SU-DHL-6 (cell line): ENCODE measurements around the gene PLA2G5.
"Not testable (repeated sequence)": the region's sequence is repeated elsewhere in the genome, so short reads cannot be mapped to it uniquely, and the experiment has no call there.

Source experiments
- H2AFZ ChIP-seq: fragments of 200-600 bp; sonication (generic); 2 replicates; pipeline ENCODE4 v1.6.1; 2014; ENCODE audit warnings: low read depth, mild to moderate bottlenecking, moderate library complexity, mixed read lengths, antibody characterized with exemption, low read length; ENCODE audit not compliant: severe bottlenecking
- H3F3A ChIP-seq: fragments of 200-600 bp; shearing (Covaris generic); 2 replicates; pipeline ENCODE4 v1.6.0; 2016; ENCODE audit warnings: antibody characterized with exemption, mild to moderate bottlenecking; ENCODE audit not compliant: insufficient read depth
- H3K27ac ChIP-seq: fragments of 200-600 bp; sonication (generic); 2 replicates; pipeline ENCODE4 v1.5.1; 2016; ENCODE audit warnings: low read depth, mild to moderate bottlenecking, low read length, moderate library complexity, mixed read lengths
- H3K27me3 ChIP-seq: fragments of 200-600 bp; sonication (generic), shearing (Covaris generic); 2 replicates; pipeline ENCODE4 v1.6.0; 2014; ENCODE audit warnings: mild to moderate bottlenecking, low read length
- H3K36me3 ChIP-seq: fragments of 200-600 bp; sonication (generic); 2 replicates; pipeline ENCODE4 v1.6.1; 2014; ENCODE audit warnings: mild to moderate bottlenecking, low read length, mixed read lengths
- H3K4me2 ChIP-seq: fragments of 300-600, 200-600 bp; shearing (Covaris generic), sonication (generic); 2 replicates; pipeline ENCODE4 v1.6.0; 2014; ENCODE audit warnings: low read length, low read depth, mild to moderate bottlenecking; ENCODE audit not compliant: poor library complexity, severe bottlenecking
- H3K4me3 ChIP-seq: fragments of 200-600 bp; sonication (generic); 2 replicates; pipeline ENCODE4 v1.5.1; 2014; ENCODE audit warnings: antibody characterized with exemption, low read length, mild to moderate bottlenecking, mixed read lengths; ENCODE audit not compliant: insufficient read depth, poor library complexity, severe bottlenecking
- H3K79me2 ChIP-seq: fragments of 200-600 bp; sonication (generic); 2 replicates; pipeline ENCODE4 v1.6.1; 2014; ENCODE audit warnings: mild to moderate bottlenecking, low read length, moderate library complexity; ENCODE audit not compliant: insufficient read depth
- H3K9ac ChIP-seq: fragments of 200-600 bp; sonication (generic); 2 replicates; pipeline ENCODE4 v1.7.0; 2014; ENCODE audit warnings: mild to moderate bottlenecking, low read length
- H3K9me2 ChIP-seq: fragments of 200-600 bp; sonication (generic); replicated peaks from 2 replicates; pipeline ENCODE4 v1.6.1; 2014; ENCODE audit warnings: low read length; ENCODE audit not compliant: insufficient read depth
- H3K9me3 ChIP-seq: fragments of 200-600 bp; sonication (generic); 2 replicates; pipeline ENCODE4 v1.6.1; 2014; ENCODE audit warnings: low read length, mixed read lengths; ENCODE audit not compliant: insufficient read depth
- H4K20me1 ChIP-seq: fragments of 200-600 bp; sonication (generic); 2 replicates; pipeline ENCODE4 v1.6.1; 2014; ENCODE audit warnings: low read depth, mild to moderate bottlenecking, antibody characterized with exemption, low read length, moderate library complexity, mixed read lengths
- CTCF ChIP-seq: fragments of 200-600 bp; sonication (generic); IDR thresholded peaks from one replicate; pipeline ENCODE4 v1.5.1; 2017; ENCODE audit warnings: antibody characterized with exemption, mild to moderate bottlenecking, low read length, moderate library complexity; ENCODE audit not compliant: insufficient read depth, poor library complexity, severe bottlenecking
- EZH2phosphoT487 ChIP-seq: fragments of 200-600 bp; sonication (generic), shearing (Covaris generic); conservative IDR thresholded peaks from 2 replicates; pipeline ENCODE4 v1.6.1; 2018; ENCODE audit warnings: mild to moderate bottlenecking, antibody characterized with exemption, low read length, moderate library complexity, mixed read lengths

Gene PLA2G5

GRCh38 chr1:20059847-20060246 lies 10.1 kb upstream of the PLA2G5 start:
- H4K20me1 ChIP-seq = no peaks in the 10 kb centered on the region
- H3K36me3 ChIP-seq = no peaks in the 10 kb centered on the region
- H3K9me2 ChIP-seq = no peaks in the 10 kb centered on the region
- no peaks in the 10 kb centered on the region for H3K27me3 ChIP-seq
- H3F3A ChIP-seq = no peaks in the 10 kb centered on the region
- H3K27ac ChIP-seq = no peak overlapping the region
- H3K9ac ChIP-seq = no peak overlapping the region
- no peaks in the 10 kb centered on the region for H3K79me2 ChIP-seq
- no peaks in the 10 kb centered on the region for H3K9me3 ChIP-seq
- no peak overlapping the region for H3K4me3 ChIP-seq
- TF ChIP-seq EZH2phosphoT487 = no peak
- TF ChIP-seq CTCF = no peak
- no peak overlapping the region for H3K4me2 ChIP-seq
- no peak overlapping the region for H2AFZ ChIP-seq

- not testable (repeated sequence) for H4K20me1 ChIP-seq, H2AFZ ChIP-seq, H3K36me3 ChIP-seq, H3K9ac ChIP-seq, H3K4me2 ChIP-seq, H3F3A ChIP-seq, H3K9me2 ChIP-seq, H3K27ac ChIP-seq, H3K27me3 ChIP-seq, H3K4me3 ChIP-seq, H3K9me3 ChIP-seq, H3K79me2 ChIP-seq
Measured at GRCh38 chr1:20060791-20061190, 9.2 kb upstream of the PLA2G5 start.

GRCh38 chr1:20061866-20062265 lies 8.1 kb upstream of the PLA2G5 start:
- Histone ChIP-seq H3K36me3 (no peaks in the 10 kb centered on the region), H3K27ac (no peak overlapping the region), H3K4me3 (no peak overlapping the region), H3K9me2 (no peaks in the 10 kb centered on the region), H3F3A (no peaks in the 10 kb centered on the region), H3K9me3 (no peaks in the 10 kb centered on the region), H4K20me1 (no peaks in the 10 kb centered on the region), H3K9ac (no peak overlapping the region), H3K4me2 (no peak overlapping the region), H2AFZ (no peak overlapping the region), H3K79me2 (no peaks in the 10 kb centered on the region), H3K27me3 (no peaks in the 10 kb centered on the region)
- TF ChIP-seq EZH2phosphoT487 (no peak), CTCF (no peak)

GRCh38 chr1:20063861-20064292 lies 6.1 kb upstream of the PLA2G5 start:
- Histone ChIP-seq H3K27ac (no peak overlapping the region), H4K20me1 (no peaks in the 10 kb centered on the region), H3K27me3 (no peaks in the 10 kb centered on the region), H3K4me3 (no peak overlapping the region), H3K79me2 (no peaks in the 10 kb centered on the region), H3F3A (no peaks in the 10 kb centered on the region), H3K9me2 (no peaks in the 10 kb centered on the region), H3K9ac (no peak overlapping the region), H3K4me2 (no peak overlapping the region), H3K36me3 (no peaks in the 10 kb centered on the region), H2AFZ (no peak overlapping the region), H3K9me3 (no peaks in the 10 kb centered on the region)
- TF ChIP-seq EZH2phosphoT487 (no peak), CTCF (no peak)
